ENCODE measurements around the gene TSFM. TPM values are rescaled to one million over a fixed set of nuclear protein-coding genes. Genes with fewer than 3 reads are reported as not detected.

TSFM gene
- total RNA-seq, 2 experiments from 2014 or later = 25.8 to 26.9 TPM

DNA sequence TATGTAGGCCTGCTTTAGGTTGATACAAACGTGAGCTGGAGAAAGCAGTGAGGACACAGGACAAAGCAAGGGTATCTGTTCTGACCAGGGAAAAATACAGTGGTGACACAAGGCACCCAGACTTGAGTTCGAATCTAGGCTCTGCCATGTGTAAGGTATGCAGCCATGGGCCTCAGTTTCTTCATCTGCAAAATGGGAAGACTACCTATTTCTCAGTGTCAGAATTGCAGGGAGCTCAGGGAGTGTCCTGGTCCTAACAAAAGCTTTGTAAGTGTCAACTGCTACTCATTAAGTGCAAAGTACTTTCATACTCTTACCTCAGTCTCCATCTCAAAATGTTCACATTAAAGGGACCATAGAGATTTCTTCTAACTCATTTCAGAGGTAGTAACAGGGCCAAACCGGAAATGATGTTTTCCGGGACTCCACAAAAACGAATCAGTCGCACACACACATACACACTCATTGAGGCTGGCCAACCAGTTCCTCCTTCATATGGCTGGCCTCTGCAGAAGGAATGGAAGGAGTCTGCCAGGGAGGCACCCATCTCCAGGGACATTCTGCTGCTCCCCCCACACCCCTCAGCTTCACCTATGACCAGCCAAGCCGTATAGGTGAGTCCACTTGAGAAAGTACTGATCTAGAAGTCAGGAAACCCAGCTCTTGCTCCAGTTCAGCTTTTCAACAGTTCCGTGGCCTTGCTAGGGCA, 56.2 kb downstream of the TSFM start:
- Histone ChIP-seq H3K4me3 (ENCODE audit: low read length) (peak overlapping the region; percentile 9), H3K9me3 (ENCODE audit: control insufficient read depth in 1 of 2, insufficient read depth in 1 of 2, low read length in 2 of 2) (no peaks in the 10 kb centered on the region), H3K27me3 (ENCODE audit: control insufficient read depth in 1 of 2, insufficient read depth in 2 of 2, low read length in 2 of 2) (no peaks in the 10 kb centered on the region), H3K36me3 (ENCODE audit: insufficient read depth, low read length) (peaks cover 13% of the 10 kb centered on the region), H3K4me1 (ENCODE audit: insufficient read depth, low read length) (peaks cover 97% of the 10 kb centered on the region), H3K27ac (ENCODE audit: low read depth in 1 of 2, low read length in 2 of 2) (peak overlapping the region; percentile 43 to 74)
- POLR2A ChIA-PET = interaction anchor here (1.1 to 4.6 kb wide), 2 partner anchors 50 to 58 kb away, joined by 3 to 47 read pairs; no protein-coding TSS in a partner anchor
- H3K36me3 Mint-ChIP-seq (ENCODE audit: low read depth) = peaks cover 9% of the 10 kb centered on the region
- peak overlapping the region; percentile 68 for H3K4me3 Mint-ChIP-seq
- H3K27ac Mint-ChIP-seq = peak overlapping the region; percentile 92
- peaks cover 98% of the 10 kb centered on the region for H3K4me1 Mint-ChIP-seq (ENCODE audit: low read depth)
- intact Hi-C loops (cut with DNase I, micrococcal nuclease) = no loop called here
- H3K27me3 Mint-ChIP-seq = no peaks in the 10 kb centered on the region
- H3K9me3 Mint-ChIP-seq = no peaks in the 10 kb centered on the region
- peak in 4 of 14 experiments; percentile 40 to 65 (median 58) for DNase-seq
- peak; percentile 18 for ATAC-seq (ENCODE audit: poor library complexity)
- TF ChIP-seq CTCF (IDR thresholded peaks at IDR 0.05) = no peak
- CTCF ChIA-PET = interaction anchor here (1.4 to 2.3 kb wide), 2 partner anchors 12 to 67 kb away, joined by 3 to 8 read pairs; no protein-coding TSS in a partner anchor

DNA sequence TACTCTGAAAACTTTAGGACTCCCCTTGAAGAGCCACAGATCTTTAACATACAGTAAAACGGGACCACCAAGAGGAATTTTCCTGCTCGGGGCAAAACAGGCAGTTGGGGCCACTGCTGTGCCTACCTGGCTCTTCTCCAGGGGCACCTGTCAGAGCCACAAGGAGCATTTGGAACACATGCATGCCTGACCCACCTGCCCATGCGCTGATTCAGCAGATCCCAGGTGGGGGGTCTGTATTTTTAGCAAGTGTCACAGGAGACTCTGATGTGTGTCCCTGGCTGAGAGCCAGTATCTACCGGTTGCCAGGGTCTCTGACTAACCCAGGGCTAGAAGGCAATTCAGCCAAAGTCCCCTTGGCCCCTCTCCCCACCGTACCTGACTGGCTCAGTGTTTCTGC, 57.4 kb downstream of the TSFM start:
- peaks cover 95% of the 10 kb centered on the region for H3K4me1 ChIP-seq (ENCODE audit: insufficient read depth, low read length)
- Mint-ChIP-seq H3K27ac (peak overlapping the region; percentile 92), H3K4me3 (peak overlapping the region; percentile 87), H3K9me3 (no peaks in the 10 kb centered on the region), H3K4me1 (ENCODE audit: low read depth) (peaks cover 95% of the 10 kb centered on the region), H3K36me3 (ENCODE audit: low read depth) (peaks cover 14% of the 10 kb centered on the region), H3K27me3 (no peaks in the 10 kb centered on the region)
- no peak for TF ChIP-seq CTCF (IDR thresholded peaks at IDR 0.05)
- H3K27me3 ChIP-seq (ENCODE audit: control insufficient read depth in 1 of 2, insufficient read depth in 2 of 2, low read length in 2 of 2) = no peaks in the 10 kb centered on the region
- POLR2A ChIA-PET = no interaction called here
- CTCF ChIA-PET = interaction anchor here (1.4 kb wide), 1 partner anchor 11 kb away, joined by 3 read pairs; no protein-coding TSS in a partner anchor
- H3K9me3 ChIP-seq (ENCODE audit: control insufficient read depth in 1 of 2, insufficient read depth in 1 of 2, low read length in 2 of 2) = no peaks in the 10 kb centered on the region
- intact Hi-C loops (cut with DNase I, micrococcal nuclease) = loop anchor here in 1 of 2 experiments (5.0 kb wide), 1 partner anchor 68 kb away; the partner anchor contains the start of genes EEF1AKMT3 and METTL1
- ATAC-seq (ENCODE audit: poor library complexity) = no peak
- H3K27ac ChIP-seq (ENCODE audit: low read depth in 1 of 2, low read length in 2 of 2) = peak overlapping the region; percentile 44 to 46
- peaks cover 13% of the 10 kb centered on the region for H3K36me3 ChIP-seq (ENCODE audit: insufficient read depth, low read length)
- no peak for DNase-seq
- H3K4me3 ChIP-seq (ENCODE audit: low read length) = no peak overlapping the region

GRCh38 chr12:57840726-57841125, 58.1 kb downstream of the TSFM start:
- Histone ChIP-seq H3K27ac (ENCODE audit: low read depth in 1 of 2, low read length in 2 of 2) (peak overlapping the region; percentile 44 to 46), H3K36me3 (ENCODE audit: insufficient read depth, low read length) (peaks cover 13% of the 10 kb centered on the region), H3K9me3 (ENCODE audit: control insufficient read depth in 1 of 2, insufficient read depth in 1 of 2, low read length in 2 of 2) (no peaks in the 10 kb centered on the region), H3K4me1 (ENCODE audit: insufficient read depth, low read length) (peaks cover 88% of the 10 kb centered on the region), H3K27me3 (ENCODE audit: control insufficient read depth in 1 of 2, insufficient read depth in 2 of 2, low read length in 2 of 2) (no peaks in the 10 kb centered on the region), H3K4me3 (ENCODE audit: low read length) (no peak overlapping the region)
- no peak for TF ChIP-seq CTCF (IDR thresholded peaks at IDR 0.05)
- peak overlapping the region; percentile 92 for H3K27ac Mint-ChIP-seq
- ATAC-seq (ENCODE audit: poor library complexity) (no peak), DNase-seq (no peak)
- H3K36me3 Mint-ChIP-seq (ENCODE audit: low read depth) = peaks cover 14% of the 10 kb centered on the region
- no peaks in the 10 kb centered on the region for H3K9me3 Mint-ChIP-seq
- no peaks in the 10 kb centered on the region for H3K27me3 Mint-ChIP-seq
- POLR2A ChIA-PET = interaction anchor here (1.2 kb wide), 1 partner anchor 56 kb away, joined by 4 read pairs; no protein-coding TSS in a partner anchor
- peaks cover 88% of the 10 kb centered on the region for H3K4me1 Mint-ChIP-seq (ENCODE audit: low read depth)
- CTCF ChIA-PET = no interaction called here
- intact Hi-C loops (cut with DNase I, micrococcal nuclease) = loop anchor here in 1 of 2 experiments (5.0 kb wide), 1 partner anchor 68 kb away; the partner anchor contains the start of genes EEF1AKMT3 and METTL1
- H3K4me3 Mint-ChIP-seq = peak overlapping the region; percentile 87

Measured in CD4-positive, alpha-beta T cell (primary cell).